GM12891 (cell line): ENCODE measurements around the gene RASSF8.

ENCODE experiments used
- DNase-seq: peaks from one replicate; pipeline ENCODE4 v3.0.0; 2011; ENCODE audit warnings: low spot score; ENCODE audit not compliant: insufficient read length
- FAIRE-seq: peaks from 2 replicates; lab custom pipeline; 2011; peaks lifted over from hg19 to GRCh38; lab: Jason Lieb, UNC
- PAX5 ChIP-seq: IDR thresholded peaks from 2 replicates; pipeline ENCODE4 v1.6.1; 2011; ENCODE audit warnings: low read length, moderate library complexity, mild to moderate bottlenecking; ENCODE audit not compliant: insufficient read depth, severe bottlenecking
- POLR2A ChIP-seq: IDR thresholded peaks from 2 replicates; pipeline ENCODE4 v1.6.1; 2011; ENCODE audit warnings: low read depth, low read length, control low read depth
- POLR2AphosphoS5 ChIP-seq: IDR thresholded peaks from 2 replicates; pipeline ENCODE4 v1.6.1; 2011; ENCODE audit warnings: low read depth, low read length, control low read depth
- POU2F2 ChIP-seq: IDR thresholded peaks from 2 replicates; pipeline ENCODE4 v1.6.1; 2011; ENCODE audit warnings: low read depth, mild to moderate bottlenecking, control low read depth, low read length, moderate library complexity
- SPI1 ChIP-seq: IDR thresholded peaks from 2 replicates; pipeline ENCODE4 v1.6.1; 2011; ENCODE audit warnings: low read depth, low read length, control low read depth
- TAF1 ChIP-seq: IDR thresholded peaks from 2 replicates; pipeline ENCODE4 v1.6.1; 2011; ENCODE audit warnings: low read depth, low read length, control low read depth

The RASSF8 gene

GRCh38 chr12:26119391-26119989, 161.0 kb downstream of the RASSF8 start:
- FAIRE-seq (no peak), DNase-seq (no peak)
- no peak for TF ChIP-seq TAF1
- TF ChIP-seq POU2F2, result no peak
- no peak for TF ChIP-seq POLR2AphosphoS5
- no peak for TF ChIP-seq PAX5
- no peak for TF ChIP-seq POLR2A
- TF ChIP-seq SPI1, result no peak

GRCh38 chr12:26120561-26121274, 162.2 kb downstream of the RASSF8 start:
- no peak for FAIRE-seq
- no peak for TF ChIP-seq PAX5
- TF ChIP-seq TAF1, result no peak
- TF ChIP-seq POLR2AphosphoS5, result no peak
- no peak for TF ChIP-seq POLR2A
- no peak for TF ChIP-seq POU2F2
- TF ChIP-seq SPI1, result no peak
- no peak for DNase-seq

- TF ChIP-seq POLR2AphosphoS5, result no peak
- peak; percentile 70 for TF ChIP-seq SPI1
- DNase-seq, result no peak
- FAIRE-seq, result peak; percentile 13
These were observed 163.0 kb downstream of the RASSF8 start for GRCh38 chr12:26121323-26122060.

GRCh38 chr12:26122061-26122680, 163.7 kb downstream of the RASSF8 start:
- FAIRE-seq (peak; percentile 47), DNase-seq (no peak)
- TF ChIP-seq SPI1 (no peak), TAF1 (no peak), PAX5 (no peak), POLR2A (no peak), POU2F2 (no peak), POLR2AphosphoS5 (no peak)

GRCh38 chr12:26122681-26123481, 164.4 kb downstream of the RASSF8 start:
- TF ChIP-seq POU2F2 (no peak), POLR2A (no peak), TAF1 (no peak), SPI1 (no peak), PAX5 (no peak), POLR2AphosphoS5 (no peak)
- DNase-seq (no peak), FAIRE-seq (peak; percentile 73)

- FAIRE-seq (no peak), DNase-seq (no peak)
- no peak for TF ChIP-seq PAX5
These were observed 165.0 kb downstream of the RASSF8 start for GRCh38 chr12:26123482-26123980.

GRCh38 chr12:26124446-26125399, 166.2 kb downstream of the RASSF8 start, which contains the start of gene BHLHE41:
Gene BHLHE41 (minus strand): TSS chr12:26125037. CDS start chr12:26124779, 258 bp downstream.
- DNase-seq, result no peak
- no peak for TF ChIP-seq PAX5
- TF ChIP-seq TAF1, result no peak
- TF ChIP-seq POLR2AphosphoS5, result no peak
- no peak for TF ChIP-seq POU2F2
- TF ChIP-seq SPI1, result no peak
- no peak for TF ChIP-seq POLR2A
- FAIRE-seq, result peak; percentile 83
